Stimulated activated CD4-positive, alpha-beta T cell treated with anti-CD3 and anti-CD28 coated beads, Interleukin-4, amount 100 ng/mL, for 1 hour (primary cell): ENCODE results near the gene PTPRB.

Experiments used
- DNase-seq: peaks from one replicate; pipeline ENCODE4 v3.0.0-alpha.2; 2020

PTPRB gene

DNA sequence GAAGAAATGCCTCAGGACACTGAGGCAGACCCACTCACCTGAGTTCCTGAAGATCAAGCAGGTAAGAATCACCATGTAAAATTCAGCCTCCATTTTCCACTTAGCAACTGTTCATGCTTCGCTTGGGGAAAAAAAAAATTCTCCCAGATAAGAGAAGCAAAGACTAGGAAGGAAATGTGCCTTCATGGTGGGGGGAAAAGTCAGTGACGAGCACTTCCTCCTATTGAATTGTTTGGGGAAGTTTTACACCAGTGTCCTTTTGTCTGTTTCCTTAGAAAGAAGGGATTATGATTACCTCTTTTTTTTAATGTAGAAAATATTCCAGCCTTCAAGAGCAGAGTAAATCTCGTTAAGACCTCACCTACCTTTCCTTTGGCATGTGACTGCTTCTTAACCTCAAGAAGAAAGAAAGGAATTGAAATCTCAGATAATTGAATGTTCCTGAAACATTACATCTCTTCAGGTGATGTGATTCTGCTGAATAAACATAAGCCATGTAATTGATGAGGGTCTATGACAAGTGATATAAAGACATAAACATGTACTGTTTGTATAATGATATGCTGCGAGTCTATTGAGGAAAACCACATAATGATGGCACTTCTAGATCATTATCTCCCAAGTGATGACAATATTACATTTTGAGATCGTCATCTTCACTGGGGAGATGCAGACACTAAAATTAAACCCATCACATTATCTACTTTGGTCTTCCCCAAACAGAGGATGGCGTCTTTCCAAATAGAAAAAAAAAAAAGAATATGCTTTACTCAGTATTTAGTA, at the start of gene PTPRB:
Gene PTPRB (minus strand): TSS at position 127 of the 783 bp plus-strand sequence. CDS start 34 bp downstream, at position 93.
- DNase-seq: no peak

DNA sequence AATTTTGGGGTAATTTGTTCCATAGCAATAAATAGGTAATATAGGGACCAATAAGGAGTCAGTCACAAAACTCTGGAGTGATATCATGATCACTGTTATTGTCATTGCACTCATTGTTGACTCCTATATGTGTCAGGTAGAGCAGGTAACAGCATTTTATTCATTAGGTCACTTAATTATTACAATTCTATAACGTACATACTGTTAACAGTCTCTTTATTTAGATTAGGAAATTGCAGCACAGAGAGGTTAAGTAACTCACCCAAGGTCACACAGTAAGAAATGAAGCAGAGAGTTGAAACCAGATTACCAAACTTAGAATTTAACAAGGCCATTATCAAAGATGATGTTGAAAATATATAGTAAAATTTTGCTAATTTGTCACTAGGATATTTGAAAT, 49.7 kb upstream of the PTPRB start:
- DNase-seq: no peak

- DNase-seq: no peak
Measured at GRCh38 chr12:70686299-70686698, 49.1 kb upstream of the PTPRB start.

DNA sequence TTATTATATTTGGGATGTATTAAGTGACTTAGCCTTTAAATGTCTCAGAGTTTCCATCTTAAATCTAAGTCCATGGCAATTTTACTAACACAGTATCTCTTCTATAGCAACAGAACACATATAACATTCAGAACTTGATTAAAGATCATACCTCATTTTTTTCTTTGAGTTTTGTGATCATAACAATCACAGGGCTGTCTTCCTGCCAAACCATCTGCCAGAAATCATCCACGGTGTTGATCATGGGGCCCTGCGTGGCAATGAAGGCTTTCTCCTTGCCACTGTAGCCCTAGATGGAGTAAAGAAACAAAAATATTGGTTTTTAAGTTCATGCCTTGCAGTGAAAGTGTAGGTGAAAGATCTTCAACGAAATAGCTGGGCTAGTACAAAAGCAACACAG, 46.7 kb upstream of the PTPRB start:
- DNase-seq: no peak

DNA sequence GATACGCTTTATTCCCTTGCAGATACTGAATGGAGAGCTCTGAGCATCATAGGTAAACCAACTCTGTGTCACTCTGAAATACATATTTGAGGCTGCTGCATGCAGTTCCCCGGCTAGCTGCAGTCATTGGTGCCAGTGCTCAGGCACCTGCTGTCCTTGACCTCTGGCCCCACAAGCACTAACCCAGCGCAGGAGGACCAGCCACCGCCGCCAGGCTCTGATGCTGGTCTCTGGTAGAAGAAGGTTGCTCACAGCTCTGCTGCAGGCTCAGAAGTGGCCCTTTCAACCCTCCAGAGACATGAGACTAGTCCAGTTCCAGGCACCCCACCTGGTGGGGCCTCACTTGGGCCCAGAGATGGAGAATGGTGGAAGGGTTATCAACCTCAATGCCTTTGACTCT, 34.5 kb upstream of the PTPRB start:
- no peak for DNase-seq

DNA sequence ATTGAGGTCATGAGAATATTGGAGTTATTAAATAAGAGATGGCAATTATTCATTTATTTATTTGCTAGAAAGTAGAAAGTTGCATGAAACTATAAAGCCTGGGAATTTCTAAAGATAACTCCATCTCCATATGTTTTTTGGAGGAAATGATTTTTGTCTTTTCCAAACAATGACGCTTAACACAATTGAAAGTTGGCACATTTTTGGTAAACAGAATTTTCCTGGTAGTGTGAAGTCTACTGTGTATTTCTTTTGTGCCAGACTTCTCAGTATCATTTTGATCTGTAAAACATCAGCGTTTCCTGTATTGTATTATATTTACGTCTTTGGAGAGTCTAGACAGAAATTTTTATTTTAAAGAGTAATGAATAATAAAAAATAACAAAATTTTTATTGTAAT, 33.7 kb upstream of the PTPRB start:
- DNase-seq: no peak

- DNase-seq: no peak
Measured at GRCh38 chr12:70667253-70667652, 30.0 kb upstream of the PTPRB start.

GRCh38 chr12:70666364-70666763, 29.1 kb upstream of the PTPRB start:
- DNase-seq: no peak

DNA sequence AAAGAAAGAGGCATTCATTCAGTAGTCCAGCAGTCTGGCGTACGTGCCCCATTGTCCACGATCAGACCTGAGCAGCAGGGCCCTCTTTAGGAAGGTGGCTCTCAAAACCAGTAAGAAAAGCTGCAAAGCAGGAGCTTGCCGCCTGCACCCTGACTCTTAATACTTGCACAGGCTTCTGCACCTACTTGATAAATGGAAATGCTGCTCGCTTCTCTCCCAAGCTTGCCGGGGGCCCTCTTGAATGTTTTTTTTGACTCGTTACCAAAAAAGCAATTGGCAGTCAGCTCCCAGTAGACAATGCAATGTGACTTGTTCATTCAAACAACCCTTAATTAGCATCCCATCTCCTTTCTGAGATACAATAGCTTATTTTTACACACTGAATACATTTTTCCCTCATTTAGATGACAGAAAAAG, 27.2 kb upstream of the PTPRB start:
- no peak for DNase-seq

GRCh38 chr12:70663838-70664237, 26.6 kb upstream of the PTPRB start:
- DNase-seq: no peak

- no peak for DNase-seq
Measured at GRCh38 chr12:70661466-70662161, 24.4 kb upstream of the PTPRB start.

DNA sequence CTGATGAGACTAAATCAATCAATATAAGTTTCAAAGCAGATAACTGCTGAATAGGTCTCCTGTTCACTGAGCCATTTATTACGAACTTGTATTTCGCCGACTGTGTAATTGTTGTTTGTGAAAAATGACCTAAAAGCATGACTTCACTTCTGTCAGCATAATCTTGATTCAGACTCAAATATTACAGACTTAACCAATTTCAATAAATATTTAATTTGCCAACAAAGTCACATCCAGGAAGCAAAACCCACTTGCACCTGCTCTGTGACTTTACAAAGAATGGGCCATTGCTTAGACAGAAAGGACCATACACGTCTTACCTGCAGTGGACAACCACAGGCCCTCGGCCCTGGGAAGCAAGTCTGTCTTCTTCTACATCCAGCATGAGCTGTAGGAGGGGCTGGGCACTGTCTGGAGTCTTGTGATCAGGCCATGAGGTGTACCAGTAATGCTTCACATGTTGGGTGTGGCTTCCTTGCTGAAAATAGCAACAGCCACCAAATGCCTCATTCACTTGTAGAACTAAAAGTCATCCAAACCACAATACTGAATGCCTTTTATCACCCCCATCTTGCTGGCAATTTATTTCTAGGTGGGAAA, 23.5 kb upstream of the PTPRB start:
- no peak for DNase-seq

- no peak for DNase-seq
Measured at GRCh38 chr12:70660002-70660604, 22.9 kb upstream of the PTPRB start.

DNA sequence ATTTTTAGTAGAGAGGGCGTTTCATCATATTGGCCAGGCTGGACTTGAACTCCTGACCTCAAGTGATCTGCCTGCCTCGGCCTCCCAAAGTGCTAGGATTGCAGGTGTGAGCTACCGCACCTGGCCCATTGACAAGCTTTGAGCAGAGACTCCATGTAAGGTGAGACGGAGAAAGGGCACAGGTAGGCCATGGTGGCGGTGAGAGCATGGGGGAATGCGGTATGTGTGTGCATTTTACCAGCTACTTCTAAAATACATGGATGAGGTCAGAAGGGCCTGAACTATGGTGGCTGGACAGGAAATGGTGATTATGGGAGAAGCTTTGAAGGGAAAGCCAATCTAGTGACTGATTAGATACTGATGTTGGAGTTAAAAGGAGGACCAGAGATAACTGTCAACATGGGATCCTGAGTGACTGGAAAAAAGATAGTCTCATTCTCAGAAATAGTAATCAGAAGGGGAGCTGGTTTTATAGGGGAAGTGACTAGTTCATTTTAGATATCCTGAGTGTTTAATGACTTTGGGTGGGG, 21.9 kb upstream of the PTPRB start:
- no peak for DNase-seq

DNA sequence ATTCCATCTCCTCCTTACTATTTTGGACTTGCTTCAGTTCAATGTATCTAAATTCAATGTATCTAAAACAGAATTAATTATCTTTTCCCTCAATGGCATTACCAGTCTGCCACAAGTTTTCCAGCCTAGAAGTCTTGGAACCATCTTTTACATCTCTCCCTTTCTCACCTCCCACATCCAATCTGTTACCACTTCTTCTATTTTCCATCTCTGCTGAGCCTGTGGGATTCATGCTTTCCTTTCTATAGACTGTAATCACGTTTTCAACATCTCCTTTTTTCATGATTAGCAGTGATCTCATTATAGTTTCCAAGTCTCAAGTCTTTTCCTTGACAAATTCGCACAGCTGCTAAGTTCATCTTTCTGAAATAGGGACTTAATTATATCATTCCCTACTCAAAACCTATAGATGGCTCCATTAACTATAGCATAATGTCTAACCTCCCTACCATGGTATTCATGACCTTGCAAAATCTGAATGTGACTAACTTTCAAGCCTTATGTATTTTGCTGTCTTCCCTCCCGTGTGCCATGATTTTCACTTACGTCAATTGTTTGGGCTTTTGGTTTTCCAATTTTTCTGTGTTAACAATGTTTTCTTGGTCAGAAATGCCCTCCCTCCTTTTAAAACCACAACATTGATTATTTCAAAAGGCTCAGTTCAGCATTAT, 20.5 kb upstream of the PTPRB start:
- no peak for DNase-seq

DNA sequence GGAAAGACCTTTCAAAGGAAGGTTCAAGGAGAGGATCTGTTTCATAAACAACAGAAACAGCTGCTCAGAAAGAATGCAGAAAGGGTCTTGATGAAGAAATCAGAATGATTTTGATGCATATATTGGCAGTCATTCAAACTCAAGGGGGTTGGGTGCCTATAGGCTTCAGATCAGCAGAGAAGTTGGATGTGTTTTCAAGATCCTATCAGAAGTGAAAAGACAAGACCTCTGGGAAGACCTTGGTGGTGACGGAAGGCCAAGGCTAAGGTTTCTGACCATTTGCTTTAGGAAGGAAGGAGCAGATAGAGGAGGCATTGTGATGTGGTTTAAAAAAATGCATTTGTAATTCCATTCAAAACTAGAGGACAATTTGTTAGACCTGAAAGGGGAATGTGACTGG, 15.2 kb upstream of the PTPRB start:
- no peak for DNase-seq

GRCh38 chr12:70648831-70649230, 11.6 kb upstream of the PTPRB start:
- no peak for DNase-seq

- DNase-seq: no peak
Measured at GRCh38 chr12:70648191-70648590, 11.0 kb upstream of the PTPRB start.

DNA sequence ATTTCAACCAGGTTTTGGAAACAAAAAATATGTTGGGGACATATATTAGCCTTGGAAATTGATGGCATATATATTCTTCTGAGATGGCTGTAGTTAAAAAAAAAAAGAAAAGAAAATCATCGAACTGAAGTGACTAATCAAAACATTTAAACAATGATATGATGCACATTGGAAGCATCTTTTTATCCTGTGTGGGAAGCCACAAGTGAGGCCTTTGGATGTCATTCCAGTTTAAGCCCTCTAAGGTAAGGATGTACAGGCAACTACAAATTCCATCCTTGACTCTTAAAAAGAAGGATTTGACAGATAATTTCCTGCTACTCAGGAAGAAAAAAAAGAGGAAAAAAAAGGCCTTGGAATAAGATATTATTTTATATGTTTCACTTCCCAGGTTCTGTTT, 9.6 kb upstream of the PTPRB start:
- no peak for DNase-seq

DNA sequence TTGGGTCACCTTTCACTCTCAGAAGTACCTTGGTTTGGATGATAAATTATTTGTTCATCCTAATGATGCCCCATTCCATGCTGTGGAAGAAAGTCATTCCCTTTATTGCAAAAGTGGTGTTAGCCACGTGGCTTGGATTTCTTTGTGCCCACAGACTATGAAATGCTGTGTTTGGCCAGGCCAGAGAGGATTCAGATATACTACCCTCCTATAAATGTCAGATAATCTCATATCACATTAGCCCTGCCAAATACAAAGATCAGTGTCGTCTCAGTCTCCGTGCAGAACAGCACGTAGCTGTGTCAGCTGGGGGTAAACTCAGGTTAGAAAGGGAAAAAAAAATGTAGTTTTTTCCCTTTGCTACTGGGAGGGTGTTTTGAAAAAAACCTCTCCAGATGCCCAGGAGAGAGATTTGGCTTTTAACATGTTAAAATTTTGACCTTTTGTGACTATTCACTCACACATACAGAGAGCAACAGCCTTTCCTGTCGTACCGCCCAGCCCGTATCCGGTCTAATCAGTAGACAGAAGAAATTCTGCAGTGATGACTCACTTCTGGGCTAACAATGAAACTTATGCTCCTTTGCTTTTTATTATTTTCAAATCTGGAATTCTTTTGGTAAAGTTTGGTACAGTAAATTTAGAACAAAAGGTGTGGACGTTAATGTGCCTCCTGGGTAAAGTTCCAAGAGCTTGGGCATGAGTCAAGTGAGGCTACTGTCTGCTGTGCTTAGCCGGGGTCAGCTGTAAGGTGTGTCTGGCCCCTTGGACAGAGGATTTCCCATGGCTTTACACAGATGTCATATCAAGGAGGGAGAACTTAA, 8.5 kb upstream of the PTPRB start:
- no peak for DNase-seq

DNA sequence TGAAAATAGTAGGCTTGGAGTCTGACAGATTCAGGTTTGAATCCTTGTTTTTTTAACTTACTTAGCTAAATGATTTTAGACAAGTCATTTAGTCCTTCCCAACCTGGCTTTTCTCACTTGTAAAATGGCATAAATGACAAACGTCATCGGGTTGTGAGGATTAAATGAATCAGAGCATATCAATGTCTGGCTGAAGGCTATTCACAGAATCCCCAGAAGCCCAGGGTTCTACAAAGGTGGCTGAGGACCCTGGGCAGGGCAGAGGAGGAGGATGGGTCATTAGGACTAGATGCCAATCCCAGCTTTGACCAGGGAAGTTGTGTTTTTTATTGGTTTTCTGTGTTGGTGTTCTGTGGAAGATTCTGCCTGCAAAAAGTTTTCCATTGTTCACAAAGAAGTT, 7.6 kb upstream of the PTPRB start:
- no peak for DNase-seq

- no peak for DNase-seq
Measured at GRCh38 chr12:70643939-70644338, 6.7 kb upstream of the PTPRB start.
